ENCODE measurements around the gene GNL1. TPM values are rescaled to one million over a fixed set of nuclear protein-coding genes. Genes with fewer than 3 reads are reported as not detected.
"Not testable (repeated sequence)": the region's sequence is repeated elsewhere in the genome, so short reads cannot be mapped to it uniquely, and the experiment has no call there.

GNL1 gene
- total and polyA plus RNA-seq, 8 donors = 32.3 to 86.6 (median 42.0) TPM

DNA sequence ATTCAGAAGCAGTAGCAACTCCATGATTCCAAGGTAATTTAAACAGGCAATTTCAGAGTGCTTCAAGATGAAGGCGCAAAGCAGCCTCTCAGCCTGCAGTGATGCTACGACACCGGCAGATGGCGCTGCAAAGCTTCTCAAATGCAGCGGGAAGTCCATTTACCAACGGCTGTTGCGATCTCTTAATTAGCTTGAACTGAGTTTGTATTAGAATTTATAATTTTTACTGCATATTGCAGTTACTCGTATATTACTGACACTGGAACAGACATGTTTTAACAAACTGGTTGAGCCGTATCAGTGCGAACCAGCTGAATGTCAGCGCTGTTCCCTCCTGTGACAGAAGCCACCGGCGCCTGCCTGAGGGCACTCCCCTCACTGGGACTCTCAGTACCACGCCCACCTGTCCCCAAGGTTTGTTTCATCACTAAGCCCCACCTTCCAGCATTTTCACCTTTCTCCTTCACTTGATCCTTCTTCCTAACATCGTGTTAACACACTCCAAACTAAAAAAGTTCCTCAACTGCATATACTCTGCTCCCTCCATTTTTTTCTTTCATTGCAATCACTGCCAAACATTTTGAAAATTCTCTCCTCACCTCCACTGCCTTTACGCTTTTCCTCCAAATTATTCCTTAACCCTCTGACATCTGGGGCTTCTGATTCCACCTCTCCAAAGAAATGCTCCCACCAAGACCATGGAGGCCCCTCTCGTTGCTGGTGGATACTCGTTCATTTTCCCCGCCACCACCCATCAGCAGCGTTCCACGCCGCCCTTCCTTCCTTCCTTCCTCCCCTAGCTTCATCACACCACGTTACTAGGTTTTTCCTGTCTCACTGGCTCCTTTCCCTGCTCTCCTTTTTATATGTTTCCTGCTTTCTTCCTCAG is 14.5 kb downstream of the GNL1 start:
- ATAC-seq = peak; percentile 66 to 95 (median 88)
- intact Hi-C loops (cut with DNase I) = loop anchor here in 1 of 3 donors (10.0 kb wide), 1 partner anchor 183 kb away; the partner anchor contains the start of gene TUBB
- H3K4me3 ChIP-seq = peak overlapping the region in 2 of 4 donors; percentile 10 to 24
- WGBS, 2 donors = 15% methylated on average over 23 of the region's 23 CpGs
- no peaks in the 10 kb centered on the region for H3K27me3 ChIP-seq
- H3K9me3 ChIP-seq = no peaks in the 10 kb centered on the region
- TF ChIP-seq, protein P1, sequence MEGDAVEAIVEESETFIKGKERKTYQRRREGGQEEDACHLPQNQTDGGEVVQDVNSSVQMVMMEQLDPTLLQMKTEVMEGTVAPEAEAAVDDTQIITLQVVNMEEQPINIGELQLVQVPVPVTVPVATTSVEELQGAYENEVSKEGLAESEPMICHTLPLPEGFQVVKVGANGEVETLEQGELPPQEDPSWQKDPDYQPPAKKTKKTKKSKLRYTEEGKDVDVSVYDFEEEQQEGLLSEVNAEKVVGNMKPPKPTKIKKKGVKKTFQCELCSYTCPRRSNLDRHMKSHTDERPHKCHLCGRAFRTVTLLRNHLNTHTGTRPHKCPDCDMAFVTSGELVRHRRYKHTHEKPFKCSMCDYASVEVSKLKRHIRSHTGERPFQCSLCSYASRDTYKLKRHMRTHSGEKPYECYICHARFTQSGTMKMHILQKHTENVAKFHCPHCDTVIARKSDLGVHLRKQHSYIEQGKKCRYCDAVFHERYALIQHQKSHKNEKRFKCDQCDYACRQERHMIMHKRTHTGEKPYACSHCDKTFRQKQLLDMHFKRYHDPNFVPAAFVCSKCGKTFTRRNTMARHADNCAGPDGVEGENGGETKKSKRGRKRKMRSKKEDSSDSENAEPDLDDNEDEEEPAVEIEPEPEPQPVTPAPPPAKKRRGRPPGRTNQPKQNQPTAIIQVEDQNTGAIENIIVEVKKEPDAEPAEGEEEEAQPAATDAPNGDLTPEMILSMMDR (IDR thresholded peaks at IDR 0.05) = peak; percentile 91 to 97 (median 94)
- H3K36me3 ChIP-seq = peaks cover 0 to 7% (median 0%) of the 10 kb centered on the region in 3 donors
- H3K27ac ChIP-seq = no peak overlapping the region
- H3K4me1 ChIP-seq = peaks cover 0 to 4% (median 3%) of the 10 kb centered on the region in 3 donors
- peak; percentile 54 to 85 (median 76) for DNase-seq
- peak; percentile 88 for FAIRE-seq

DNA sequence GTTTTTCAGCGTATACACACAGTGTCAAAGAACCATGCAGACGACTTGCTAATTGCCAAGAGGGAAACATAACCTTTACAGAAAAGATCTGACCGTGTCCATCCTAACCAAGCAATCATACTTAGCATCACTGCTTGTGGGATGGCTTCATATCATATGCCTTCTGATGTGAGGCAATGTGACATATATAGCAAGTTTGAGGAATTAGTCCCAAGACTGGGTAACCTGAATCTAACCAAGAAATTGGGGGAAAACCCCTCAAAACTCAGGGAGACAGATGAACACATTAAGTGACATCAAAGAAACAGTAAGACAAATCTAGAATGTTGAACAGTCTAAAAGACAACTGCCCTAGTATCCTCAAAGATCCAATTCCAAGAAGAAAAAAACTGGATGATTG is 18.4 kb downstream of the GNL1 start:
- H3K36me3 ChIP-seq = no peaks in the 10 kb centered on the region
- intact Hi-C loops (cut with DNase I) = loop anchor here in 1 of 3 donors (10.0 kb wide), 1 partner anchor 53 kb away; the partner anchor contains the start of gene HLA-E
- TF ChIP-seq, protein P1 (IDR thresholded peaks at IDR 0.05) = no peak
- no peaks in the 10 kb centered on the region for H3K27me3 ChIP-seq
- no peak overlapping the region for H3K27ac ChIP-seq
- WGBS, 2 donors = 64 to 82% methylated on average over 3 of the region's 3 CpGs
- H3K9me3 ChIP-seq = no peaks in the 10 kb centered on the region
- H3K4me1 ChIP-seq = peaks cover 0 to 4% (median 3%) of the 10 kb centered on the region in 3 donors
- no peak for ATAC-seq
- no peak for DNase-seq
- H3K4me3 ChIP-seq = no peak overlapping the region
- FAIRE-seq = no peak

DNA sequence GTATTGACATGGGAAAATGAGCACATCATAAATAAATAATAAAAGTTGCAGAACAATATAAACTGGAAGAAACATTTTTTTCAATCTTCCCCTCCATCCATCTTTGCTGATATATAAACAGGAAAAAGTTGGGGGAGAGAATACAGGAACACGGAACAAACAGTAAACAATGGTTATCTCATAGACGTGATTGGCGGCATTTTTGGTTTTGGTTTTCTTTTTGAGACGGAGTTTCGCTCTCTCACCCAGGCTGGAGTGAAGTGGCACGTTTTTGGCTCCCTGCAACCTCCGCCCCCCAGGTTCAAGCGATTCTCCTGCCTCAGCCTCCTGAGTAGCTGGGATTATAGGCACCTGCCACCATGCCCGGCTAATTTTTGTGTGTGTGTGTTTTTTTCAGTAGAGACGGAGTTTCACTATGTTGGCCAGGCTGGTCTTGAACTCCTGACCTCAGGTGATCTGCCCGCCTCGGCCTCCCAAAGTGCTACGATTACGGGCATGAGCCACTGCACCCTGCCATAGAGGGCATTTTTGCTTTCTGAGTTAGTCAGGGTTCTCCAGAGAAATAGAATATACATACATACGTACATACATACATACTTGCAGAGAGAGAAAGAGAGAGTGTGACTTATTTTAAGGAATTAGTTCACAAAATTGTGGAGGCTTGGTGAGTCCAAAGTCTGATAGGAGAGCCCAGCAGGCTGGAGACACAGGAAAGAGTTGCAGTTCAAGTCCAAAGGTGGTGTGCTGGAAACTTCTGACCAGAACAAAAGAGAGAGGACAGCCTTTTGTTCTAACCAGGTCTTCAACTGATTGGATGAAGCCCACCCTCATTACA is 22.6 kb downstream of the GNL1 start:
- no peak overlapping the region for H3K27ac ChIP-seq
- intact Hi-C loops (cut with DNase I) = loop anchor here in 2 of 3 donors (5.0 to 10.0 kb wide), 2 partner anchors 49 to 51 kb away; partner anchors contain the start of gene HLA-E (in 1 of the 2)
- H3K36me3 ChIP-seq = no peaks in the 10 kb centered on the region
- H3K27me3 ChIP-seq = no peaks in the 10 kb centered on the region
- FAIRE-seq = no peak
- TF ChIP-seq, protein P1 (IDR thresholded peaks at IDR 0.05) = no peak
- no peaks in the 10 kb centered on the region for H3K4me1 ChIP-seq
- DNase-seq = no peak
- H3K9me3 ChIP-seq = no peaks in the 10 kb centered on the region
- no peak for ATAC-seq
- 58 to 65% methylated on average over 15 of the region's 15 CpGs for WGBS, 2 donors
- no peak overlapping the region for H3K4me3 ChIP-seq

DNA sequence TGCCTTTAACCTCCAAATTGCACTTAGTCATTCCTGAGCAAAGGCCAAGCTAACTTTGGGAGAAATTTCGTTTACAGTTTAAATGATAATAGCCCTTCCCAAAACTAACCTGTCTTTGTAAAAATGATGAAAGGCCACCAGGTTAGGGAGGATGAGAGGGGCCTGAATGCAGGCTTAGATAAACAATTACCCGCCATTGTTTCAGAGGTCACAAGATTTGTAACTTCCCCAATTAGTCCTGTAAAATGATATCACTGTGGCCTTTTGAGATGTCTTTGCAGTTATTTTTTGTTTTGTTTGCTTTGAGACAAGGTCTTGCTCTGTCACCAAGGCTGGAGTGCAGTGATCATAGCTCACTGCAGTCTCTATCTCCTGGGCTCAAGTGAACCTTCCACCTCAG is 26.3 kb downstream of the GNL1 start:
- H3K27me3 ChIP-seq = no peaks in the 10 kb centered on the region
- no peak overlapping the region for H3K27ac ChIP-seq
- intact Hi-C loops (cut with DNase I) = loop anchor here in 2 of 3 donors (5.0 to 10.0 kb wide), 2 partner anchors 45 to 48 kb away; partner anchors contain the start of gene HLA-E (in 1 of the 2)
- no peak for DNase-seq
- H3K4me3 ChIP-seq = no peak overlapping the region
- 61 to 69% methylated on average over 2 of the region's 2 CpGs for WGBS, 2 donors
- no peak for FAIRE-seq
- TF ChIP-seq, protein P1 (IDR thresholded peaks at IDR 0.05) = no peak
- no peaks in the 10 kb centered on the region for H3K36me3 ChIP-seq
- H3K4me1 ChIP-seq = no peaks in the 10 kb centered on the region
- H3K9me3 ChIP-seq = no peaks in the 10 kb centered on the region
- no peak for ATAC-seq

DNA sequence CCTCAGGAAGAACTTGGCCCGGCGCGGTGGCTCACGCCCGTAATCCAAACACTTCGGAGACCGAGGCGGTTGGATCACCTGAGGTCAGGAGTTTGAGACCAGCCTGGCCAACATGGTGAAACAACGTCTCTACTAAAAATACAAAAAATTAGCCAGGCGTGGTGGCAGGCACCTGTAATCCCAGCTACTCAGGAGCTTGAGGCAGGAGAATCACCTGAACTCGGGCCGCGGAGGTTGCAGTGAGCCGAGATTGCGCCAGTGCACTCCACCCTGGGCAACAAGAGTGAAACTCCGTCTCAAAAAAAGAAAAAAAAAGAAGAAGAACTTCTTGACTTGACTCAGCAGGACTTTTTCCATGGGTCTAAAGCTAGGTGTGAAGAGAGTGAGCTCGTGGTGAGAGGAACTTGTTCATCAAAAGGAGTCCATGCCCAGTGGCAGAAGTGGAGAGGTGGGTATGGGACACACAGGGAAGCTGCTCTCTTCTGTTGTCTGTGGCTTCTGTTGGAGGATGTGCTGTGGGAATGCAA is 26.9 kb downstream of the GNL1 start:
- intact Hi-C loops (cut with DNase I); H3K4me3 ChIP-seq; DNase-seq; H3K27me3 ChIP-seq; ATAC-seq; H3K4me1 ChIP-seq; H3K36me3 ChIP-seq; H3K9me3 ChIP-seq; FAIRE-seq: not testable (repeated sequence)
- H3K27ac ChIP-seq = peak overlapping the region in 1 of 4 donors; percentile 65
- 90 to 93% methylated on average over 17 of the region's 17 CpGs for WGBS, 2 donors

DNA sequence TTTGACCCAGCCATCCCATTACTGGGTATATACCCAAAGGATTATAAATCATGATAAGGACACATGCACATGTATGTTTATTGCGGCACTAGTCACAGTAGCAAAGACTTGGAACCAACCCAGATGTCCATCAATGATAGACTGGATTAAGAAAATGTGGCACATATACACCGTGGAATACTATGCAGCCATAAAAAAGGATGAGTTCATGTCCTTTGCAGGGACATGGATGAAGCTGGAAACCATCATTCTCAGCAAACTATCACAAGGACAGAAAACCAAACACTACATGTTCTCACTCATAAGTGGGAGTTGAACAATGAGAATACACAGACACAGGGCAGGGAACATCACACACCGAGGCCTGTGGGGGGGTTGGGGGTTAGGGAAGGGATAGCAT is 29.8 kb downstream of the GNL1 start:
- WGBS, 2 donors = 92 to 94% methylated on average over 3 of the region's 3 CpGs

DNA sequence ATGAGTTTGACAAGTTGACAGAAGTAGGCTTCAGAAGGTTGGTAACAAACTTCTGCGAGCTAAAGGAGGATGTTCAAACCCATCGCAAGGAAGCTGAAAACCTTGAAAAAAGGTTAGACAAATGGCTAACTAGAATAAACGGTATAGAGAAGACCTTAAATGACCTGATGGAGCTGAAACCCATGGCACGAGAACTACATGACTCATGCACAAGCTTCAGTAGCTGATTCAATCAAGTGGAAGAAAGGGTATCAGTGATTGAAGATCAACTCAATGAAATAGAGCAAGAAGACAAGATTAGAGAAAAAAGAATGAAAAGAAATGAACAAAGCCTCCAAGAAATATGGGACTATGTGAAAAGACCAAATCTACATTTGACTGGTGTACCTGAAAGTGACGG is 34.3 kb downstream of the GNL1 start:
- H3K4me3 ChIP-seq; H3K27me3 ChIP-seq; DNase-seq; H3K9me3 ChIP-seq; H3K4me1 ChIP-seq; H3K36me3 ChIP-seq; FAIRE-seq; intact Hi-C loops (cut with DNase I); ATAC-seq; H3K27ac ChIP-seq: not testable (repeated sequence)
- 87 to 91% methylated on average over 5 of the region's 5 CpGs for WGBS, 2 donors

More for the DNA sequence above, 29.8 kb downstream of the GNL1 start:
- H3K36me3 ChIP-seq; FAIRE-seq; ATAC-seq; H3K4me3 ChIP-seq; H3K27ac ChIP-seq; H3K9me3 ChIP-seq; H3K27me3 ChIP-seq; DNase-seq; intact Hi-C loops (cut with DNase I); H3K4me1 ChIP-seq: not testable (repeated sequence)
